ENCODE measurements around the gene RRAGC.
"Not testable (repeated sequence)": the region's sequence is repeated elsewhere in the genome, so short reads cannot be mapped to it uniquely, and the experiment has no call there.

RRAGC gene

GRCh38 chr1:38858833-38859560 lies 575 bp downstream of the RRAGC start:
- peak; percentile 30 to 34 for DNase-seq (ENCODE audit: low read depth in 2 of 2)

GRCh38 chr1:38852780-38853179 lies 6.8 kb downstream of the RRAGC start:
- DNase-seq (ENCODE audit: low read depth in 2 of 2) = no peak

GRCh38 chr1:38848071-38848470 lies 11.5 kb downstream of the RRAGC start:
- no peak for DNase-seq (ENCODE audit: low read depth in 2 of 2)

- DNase-seq (ENCODE audit: low read depth in 2 of 2) = no peak
Measured at GRCh38 chr1:38846210-38846609, 13.4 kb downstream of the RRAGC start.

- not testable (repeated sequence) for DNase-seq (ENCODE audit: low read depth in 2 of 2)
Measured at GRCh38 chr1:38845088-38845487, 14.5 kb downstream of the RRAGC start.

GRCh38 chr1:38840281-38840680 lies 19.3 kb downstream of the RRAGC start:
- no peak for DNase-seq (ENCODE audit: low read depth in 2 of 2)

GRCh38 chr1:38839363-38839762 lies 20.2 kb downstream of the RRAGC start:
- DNase-seq (ENCODE audit: low read depth in 2 of 2) = no peak

- DNase-seq (ENCODE audit: low read depth in 2 of 2) = not testable (repeated sequence)
Measured at GRCh38 chr1:38836316-38836715, 23.3 kb downstream of the RRAGC start.

- DNase-seq (ENCODE audit: low read depth in 2 of 2) = peak in 1 of 2 donors; percentile 36
Measured at GRCh38 chr1:38834937-38835827, 24.4 kb downstream of the RRAGC start.

- DNase-seq (ENCODE audit: low read depth in 2 of 2) = no peak
Measured at GRCh38 chr1:38834221-38834782, 25.3 kb downstream of the RRAGC start.

- DNase-seq (ENCODE audit: low read depth in 2 of 2) = no peak
Measured at GRCh38 chr1:38833146-38833545, 26.4 kb downstream of the RRAGC start.

- no peak for DNase-seq (ENCODE audit: low read depth in 2 of 2)
Measured at GRCh38 chr1:38832370-38832734, 27.2 kb downstream of the RRAGC start.

GRCh38 chr1:38831731-38832369 lies 27.7 kb downstream of the RRAGC start:
- DNase-seq (ENCODE audit: low read depth in 2 of 2) = no peak

GRCh38 chr1:38829368-38829767 lies 30.2 kb downstream of the RRAGC start:
- DNase-seq (ENCODE audit: low read depth in 2 of 2) = no peak

GRCh38 chr1:38827318-38827717 lies 32.3 kb downstream of the RRAGC start:
- no peak for DNase-seq (ENCODE audit: low read depth in 2 of 2)

- no peak for DNase-seq (ENCODE audit: low read depth in 2 of 2)
Measured at GRCh38 chr1:38826886-38827285, 32.7 kb downstream of the RRAGC start.

GRCh38 chr1:38826262-38826661 lies 33.3 kb downstream of the RRAGC start:
- DNase-seq (ENCODE audit: low read depth in 2 of 2) = no peak

- DNase-seq (ENCODE audit: low read depth in 2 of 2) = no peak
Measured at GRCh38 chr1:38820860-38821259, 38.7 kb downstream of the RRAGC start.

- no peak for DNase-seq (ENCODE audit: low read depth in 2 of 2)
Measured at GRCh38 chr1:38819516-38819915, 40.1 kb downstream of the RRAGC start.

- no peak for DNase-seq (ENCODE audit: low read depth in 2 of 2)
Measured at GRCh38 chr1:38819040-38819439, 40.5 kb downstream of the RRAGC start.

GRCh38 chr1:38818175-38818976 lies 41.2 kb downstream of the RRAGC start:
- DNase-seq (ENCODE audit: low read depth in 2 of 2) = peak in 1 of 2 donors; percentile 31
